SK-N-SH (cell line): Measurements from ENCODE around the gene MON1B.

Source experiments
- CHD2 ChIP-seq: fragments of 150-350 bp; IDR thresholded peaks from 2 replicates; pipeline ENCODE4 v1.6.1; 2018; ENCODE audit warnings: low read length; ENCODE audit not compliant: partially characterized antibody
- GATA2 ChIP-seq: sonication (generic); formaldehyde crosslinking; IDR thresholded peaks from 2 replicates; pipeline ENCODE4 v1.5.0; 2020; ENCODE audit warnings: mild to moderate bottlenecking, missing genetic modification reagents
- TF ChIP-seq, protein P1 (sequence below): fragments of 150-350 bp; IDR thresholded peaks from 2 replicates; pipeline ENCODE4 v1.6.1; 2017; ENCODE audit warnings: antibody characterized with exemption, low read length, low read depth, borderline replicate concordance
- TF ChIP-seq, protein P2 (sequence below): fragments of 200-600 bp; sonication (generic); IDR thresholded peaks from 2 replicates; pipeline ENCODE4 v1.6.1; 2017; ENCODE audit warnings: antibody characterized with exemption, mild to moderate bottlenecking, moderate library complexity
- TF ChIP-seq, protein P3 (sequence below): IDR thresholded peaks from 2 replicates; pipeline ENCODE4 v1.4.0; 2012; ENCODE audit warnings: low read depth

DNA sequence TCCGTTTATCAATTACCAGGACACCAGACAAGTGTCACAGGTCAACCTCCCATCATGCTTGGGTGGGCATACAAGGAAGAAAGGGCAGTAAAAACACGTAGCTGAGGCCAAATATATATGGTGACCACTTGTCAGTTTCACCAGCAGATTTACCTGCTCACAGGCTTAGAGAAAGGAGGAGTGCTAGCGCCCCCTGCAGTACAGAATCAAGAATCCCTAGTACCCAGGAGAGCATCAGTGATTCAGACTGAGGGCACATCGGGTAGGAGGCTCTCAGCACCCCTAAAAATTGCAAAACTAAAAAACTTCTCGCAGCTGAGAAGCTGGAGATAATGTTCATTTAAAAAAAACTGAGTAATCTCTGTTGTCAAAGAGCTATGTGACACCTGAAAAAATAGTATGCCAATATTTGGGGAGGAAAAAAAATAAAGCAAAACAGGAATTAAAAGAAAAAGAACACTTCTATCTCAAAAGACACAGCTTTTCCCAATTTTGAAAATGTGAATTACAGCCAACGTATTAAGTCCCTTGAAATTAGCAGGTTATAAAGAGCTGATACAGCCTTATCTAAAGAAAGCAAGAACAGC, 21.2 kb upstream of the MON1B start:
- TF ChIP-seq, protein P1, sequence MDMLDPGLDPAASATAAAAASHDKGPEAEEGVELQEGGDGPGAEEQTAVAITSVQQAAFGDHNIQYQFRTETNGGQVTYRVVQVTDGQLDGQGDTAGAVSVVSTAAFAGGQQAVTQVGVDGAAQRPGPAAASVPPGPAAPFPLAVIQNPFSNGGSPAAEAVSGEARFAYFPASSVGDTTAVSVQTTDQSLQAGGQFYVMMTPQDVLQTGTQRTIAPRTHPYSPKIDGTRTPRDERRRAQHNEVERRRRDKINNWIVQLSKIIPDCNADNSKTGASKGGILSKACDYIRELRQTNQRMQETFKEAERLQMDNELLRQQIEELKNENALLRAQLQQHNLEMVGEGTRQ, result no peak
- TF ChIP-seq GATA2 (CRISPR knock-in tag) (no peak), CHD2 (no peak)
- TF ChIP-seq, protein P2, sequence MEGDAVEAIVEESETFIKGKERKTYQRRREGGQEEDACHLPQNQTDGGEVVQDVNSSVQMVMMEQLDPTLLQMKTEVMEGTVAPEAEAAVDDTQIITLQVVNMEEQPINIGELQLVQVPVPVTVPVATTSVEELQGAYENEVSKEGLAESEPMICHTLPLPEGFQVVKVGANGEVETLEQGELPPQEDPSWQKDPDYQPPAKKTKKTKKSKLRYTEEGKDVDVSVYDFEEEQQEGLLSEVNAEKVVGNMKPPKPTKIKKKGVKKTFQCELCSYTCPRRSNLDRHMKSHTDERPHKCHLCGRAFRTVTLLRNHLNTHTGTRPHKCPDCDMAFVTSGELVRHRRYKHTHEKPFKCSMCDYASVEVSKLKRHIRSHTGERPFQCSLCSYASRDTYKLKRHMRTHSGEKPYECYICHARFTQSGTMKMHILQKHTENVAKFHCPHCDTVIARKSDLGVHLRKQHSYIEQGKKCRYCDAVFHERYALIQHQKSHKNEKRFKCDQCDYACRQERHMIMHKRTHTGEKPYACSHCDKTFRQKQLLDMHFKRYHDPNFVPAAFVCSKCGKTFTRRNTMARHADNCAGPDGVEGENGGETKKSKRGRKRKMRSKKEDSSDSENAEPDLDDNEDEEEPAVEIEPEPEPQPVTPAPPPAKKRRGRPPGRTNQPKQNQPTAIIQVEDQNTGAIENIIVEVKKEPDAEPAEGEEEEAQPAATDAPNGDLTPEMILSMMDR, result peak; percentile 75
- TF ChIP-seq, protein P3, sequence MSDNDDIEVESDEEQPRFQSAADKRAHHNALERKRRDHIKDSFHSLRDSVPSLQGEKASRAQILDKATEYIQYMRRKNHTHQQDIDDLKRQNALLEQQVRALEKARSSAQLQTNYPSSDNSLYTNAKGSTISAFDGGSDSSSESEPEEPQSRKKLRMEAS, result no peak
